K562 (cell line): Measurements from ENCODE around the gene OSBP2. TPM values are rescaled to one million over a fixed set of nuclear protein-coding genes. Genes with fewer than 3 reads are reported as not detected.

Source experiments
- ATAC-seq: fragments of 200-7000 bp; cut with Tn5 transposase; 3 replicates; pipeline ENCODE4 v1.9.1; 2020; ENCODE audit warnings: moderate library complexity
- BruUV-seq: library from RNA; stranded (reverse); fragments of 400-500 nt; replicated peaks from 2 replicates; lab custom pipeline; 2021; lab: Mats Ljungman, UMichigan
- CTCF ChIA-PET: fragments of 300-600 bp; formaldehyde crosslinking; extraction: SDS; loops from one replicate; lab custom pipeline; 2021; ENCODE audit warnings: low intra/inter-chr PET ratio; lab: Yijun Ruan, JAX
- POLR2A ChIA-PET: fragments of 300-600, 350-650 bp; sonication (Branson Sonifier 250); formaldehyde crosslinking; extraction: SDS; loops from one replicate; lab custom pipeline; 2021; ENCODE audit warnings: antibody characterized with exemption, inconsistent platforms; lab: Yijun Ruan, JAX
- DNase-seq, 4 experiments: peaks; one replicate each; pipeline versions ENCODE4 v3.0.0 to v3.0.0-alpha.2; 2011 to 2018; ENCODE audit warnings: low spot score in 3 of 4, mixed read lengths in 3 of 4; ENCODE audit errors: extremely low read depth in 1 of 4
- FAIRE-seq: peaks from 2 replicates; lab custom pipeline; 2011; peaks lifted over from hg19 to GRCh38; lab: Jason Lieb, UNC
- H2AFZ ChIP-seq: 2 replicates; pipeline ENCODE4 v1.6.0; 2011; ENCODE audit warnings: low read depth, low read length, control low read depth, inconsistent platforms
- H3K27ac ChIP-seq: fragments of 200-600 bp; 3 replicates; pipeline ENCODE4 v1.8.0; 2011; ENCODE audit warnings: low read depth, mild to moderate bottlenecking, control low read depth, inconsistent platforms, low read length, moderate library complexity, mixed read lengths; ENCODE audit errors: extremely low read depth
- H3K27me3 ChIP-seq, 2 experiments: fragments of 300-600 bp in 1 of 2; 2 replicates in 1 of 2; 3 replicates in 1 of 2; pipeline versions ENCODE4 v1.6.0 to v1.8.0; 2011; ENCODE audit warnings: inconsistent platforms in 2 of 2, low read length in 2 of 2, mild to moderate bottlenecking in 1 of 2, mixed read lengths in 1 of 2, moderate library complexity in 1 of 2; ENCODE audit not compliant: control insufficient read depth in 2 of 2, insufficient read depth in 2 of 2
- H3K36me3 ChIP-seq: fragments of 300-600 bp; 3 replicates; pipeline ENCODE4 v1.8.0; 2011; ENCODE audit warnings: mild to moderate bottlenecking, low read length, inconsistent platforms; ENCODE audit not compliant: control insufficient read depth, insufficient read depth
- H3K4me1 ChIP-seq, 2 experiments: fragments of 200-600 bp in 1 of 2; replicated peaks in 1 of 2; 2 replicates in 1 of 2; 3 replicates in 1 of 2; pipeline versions ENCODE4 v1.5.1 to v1.8.0; 2011; ENCODE audit warnings: inconsistent platforms in 2 of 2, low read length in 2 of 2, mild to moderate bottlenecking in 1 of 2, mixed read lengths in 1 of 2, moderate library complexity in 1 of 2; ENCODE audit not compliant: control insufficient read depth in 2 of 2, insufficient read depth in 2 of 2
- H3K4me2 ChIP-seq: 2 replicates; pipeline ENCODE4 v1.6.1; 2011; ENCODE audit warnings: low read length, control low read depth, inconsistent platforms, mixed read lengths; ENCODE audit not compliant: insufficient read depth
- H3K4me3 ChIP-seq: fragments of 200-600 bp; sonication (generic), shearing (Covaris generic); 2 replicates; pipeline ENCODE4 v1.5.1; 2016; ENCODE audit warnings: control low read depth, inconsistent platforms
- H3K79me2 ChIP-seq: fragments of 200-600 bp; 3 replicates; pipeline ENCODE4 v1.8.0; 2011; ENCODE audit warnings: low read length, inconsistent platforms; ENCODE audit not compliant: control insufficient read depth, insufficient read depth
- H3K9ac ChIP-seq, 2 experiments: 2 replicates each; pipeline versions ENCODE4 v1.6.0 to v1.6.1; 2011; ENCODE audit warnings: low read depth in 2 of 2, low read length in 2 of 2, control low read depth in 1 of 2, inconsistent platforms in 1 of 2, mild to moderate bottlenecking in 1 of 2, mixed read lengths in 1 of 2; ENCODE audit not compliant: insufficient read depth in 1 of 2
- H3K9me1 ChIP-seq: one replicate; pipeline ENCODE4 v1.6.0; 2011; ENCODE audit warnings: inconsistent platforms, mild to moderate bottlenecking, low read length, moderate library complexity; ENCODE audit not compliant: control insufficient read depth, insufficient read depth
- H3K9me3 ChIP-seq: replicated peaks from 2 replicates; pipeline ENCODE4 v1.5.1; 2011; ENCODE audit warnings: low read depth, low read length, inconsistent platforms; ENCODE audit not compliant: control insufficient read depth, insufficient read depth
- H4K20me1 ChIP-seq: replicated peaks from 2 replicates; pipeline ENCODE4 v1.6.1; 2011; ENCODE audit warnings: low read length, inconsistent platforms, mixed read lengths; ENCODE audit not compliant: control insufficient read depth, insufficient read depth
- CCNT2 ChIP-seq: IDR thresholded peaks from 2 replicates; pipeline ENCODE4 v1.6.1; 2011; ENCODE audit warnings: borderline replicate concordance, low read depth, mild to moderate bottlenecking, moderate library complexity, mixed read lengths, low read length; ENCODE audit not compliant: insufficient read length; ENCODE audit errors: extremely low read depth
- CHD4 ChIP-seq: fragments of 200-600 bp; sonication (generic); IDR thresholded peaks from 3 replicates; pipeline ENCODE4 v1.6.1; 2012; ENCODE audit warnings: low read depth, mild to moderate bottlenecking, mixed read lengths, low read length, inconsistent platforms; ENCODE audit not compliant: insufficient read depth, insufficient replicate concordance, poor library complexity, severe bottlenecking
- CREBBP ChIP-seq: IDR thresholded peaks from one replicate; pipeline ENCODE4 v1.6.1; 2012; ENCODE audit warnings: low read depth, mild to moderate bottlenecking, control low read depth, inconsistent platforms, low read length
- POLR3A ChIP-seq: IDR thresholded peaks from 2 replicates; pipeline ENCODE4 v1.6.1; 2011; ENCODE audit warnings: borderline replicate concordance, mild to moderate bottlenecking, moderate library complexity; ENCODE audit not compliant: insufficient read length, insufficient read depth; ENCODE audit errors: extremely low read depth
- PRPF4 ChIP-seq: fragments of 200-400 bp; formaldehyde crosslinking; IDR thresholded peaks from one replicate; pipeline ENCODE4 v1.6.1; 2017; ENCODE audit warnings: low read length, low read depth, mild to moderate bottlenecking; ENCODE audit not compliant: insufficient read depth, poor library complexity, severe bottlenecking
- ZC3H8 ChIP-seq: fragments of 450-650 bp; IDR thresholded peaks from 2 replicates; pipeline ENCODE4 v1.6.1; 2017
- ZNF384 ChIP-seq: IDR thresholded peaks from 2 replicates; pipeline ENCODE4 v1.6.1; 2012; ENCODE audit warnings: low read depth, low read length, improper control_type of control experiment
- WGBS: fragments of 100-300 bp; shearing (Covaris generic); methylation state at CpG from one replicate; pipeline ENCODE4 v1.1.6; 2016; ENCODE audit warnings: low coverage, mixed read lengths; ENCODE audit not compliant: insufficient coverage; ENCODE audit errors: missing lambda C conversion rate; 5-methylcytosine and 5-hydroxymethylcytosine counted together
- in situ Hi-C: fragments of 300-500 bp; cut with MboI; formaldehyde crosslinking; loops from 4 replicates; pipeline ENCODE4 v1.15.0; 2018; ENCODE audit warnings: inconsistent platforms, mixed read lengths
- intact Hi-C: fragments of 100-400 bp; cut with micrococcal nuclease; formaldehyde crosslinking; loops from 2 replicates; pipeline ENCODE4 v1.14.2; 2022
- polyA plus RNA-seq, 8 experiments: library from polyadenylated mRNA; depleted of rRNA in 4 of 8; stranded (reverse) in 5 of 8; unstranded in 3 of 8; fragments of >200 nt; fragmentation: Nextera tagmentation in 2 of 8; fragmentation: Illumina TruSeq in 1 of 8; extraction: Ambion mirVana in 2 of 8; extraction: Trizol in 1 of 8; gene quantifications; 2 replicates each; pipeline versions ENCODE4 v1.2.1 to v1.2.3, GENCODE V29; 2011 to 2014; ENCODE audit warnings: inconsistent platforms in 1 of 8, missing spikeins in 1 of 8
- total RNA-seq, 7 experiments: library from RNA; depleted of rRNA in 6 of 7; stranded (reverse); fragments of >200 nt in 6 of 7; fragmentation: Illumina TruSeq in 2 of 7; extraction: Trizol in 2 of 7; gene quantifications; 2 replicates each; pipeline versions ENCODE4 v1.2.1 to v1.2.3, GENCODE V29; 2011 to 2021; ENCODE audit warnings: low replicate concordance in 1 of 7
- TF ChIP-seq, protein P1 (sequence below), 2 experiments: IDR thresholded peaks; 2 replicates each; pipeline ENCODE4 v1.6.1; 2012; ENCODE audit warnings: improper control_type of control experiment in 2 of 2, low read depth in 2 of 2, low read length in 2 of 2, borderline replicate concordance in 1 of 2
- TF ChIP-seq, protein P2 (sequence below): conservative IDR thresholded peaks from 2 replicates; pipeline ENCODE4 v1.6.1; 2011; ENCODE audit warnings: low read depth, mild to moderate bottlenecking, low read length; ENCODE audit not compliant: control insufficient read depth
- TF ChIP-seq, protein P3 (sequence below): fragments of 450-650 bp; IDR thresholded peaks from 2 replicates; pipeline ENCODE4 v1.6.1; 2016

Gene OSBP2
- total and polyA plus RNA-seq, 9 of the 15 experiments (the other 6 are each of a cell fraction or from before 2014, with no cell fraction given), result 0.52 to 29.5 (median 21.6) TPM

DNA sequence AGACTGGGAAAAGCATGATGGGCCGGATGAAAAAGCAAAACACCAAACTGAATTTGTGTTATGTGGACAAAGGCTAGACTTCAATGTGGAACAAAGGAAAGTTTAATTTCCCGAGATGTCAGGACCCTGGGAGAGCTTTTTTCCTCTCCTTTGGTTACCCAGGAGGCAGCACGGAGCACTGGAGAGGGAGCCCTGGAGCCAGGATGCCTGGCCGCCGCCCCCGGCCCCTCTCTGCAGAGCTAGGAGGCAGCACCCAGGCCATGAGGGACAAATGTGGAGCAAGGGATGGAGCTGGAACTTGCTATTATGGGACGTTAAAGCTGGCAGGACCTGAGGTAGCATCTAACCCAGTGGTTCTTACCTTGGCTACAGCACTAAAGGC is 165.0 kb downstream of the OSBP2 start (continued):
- TF ChIP-seq, protein P1, sequence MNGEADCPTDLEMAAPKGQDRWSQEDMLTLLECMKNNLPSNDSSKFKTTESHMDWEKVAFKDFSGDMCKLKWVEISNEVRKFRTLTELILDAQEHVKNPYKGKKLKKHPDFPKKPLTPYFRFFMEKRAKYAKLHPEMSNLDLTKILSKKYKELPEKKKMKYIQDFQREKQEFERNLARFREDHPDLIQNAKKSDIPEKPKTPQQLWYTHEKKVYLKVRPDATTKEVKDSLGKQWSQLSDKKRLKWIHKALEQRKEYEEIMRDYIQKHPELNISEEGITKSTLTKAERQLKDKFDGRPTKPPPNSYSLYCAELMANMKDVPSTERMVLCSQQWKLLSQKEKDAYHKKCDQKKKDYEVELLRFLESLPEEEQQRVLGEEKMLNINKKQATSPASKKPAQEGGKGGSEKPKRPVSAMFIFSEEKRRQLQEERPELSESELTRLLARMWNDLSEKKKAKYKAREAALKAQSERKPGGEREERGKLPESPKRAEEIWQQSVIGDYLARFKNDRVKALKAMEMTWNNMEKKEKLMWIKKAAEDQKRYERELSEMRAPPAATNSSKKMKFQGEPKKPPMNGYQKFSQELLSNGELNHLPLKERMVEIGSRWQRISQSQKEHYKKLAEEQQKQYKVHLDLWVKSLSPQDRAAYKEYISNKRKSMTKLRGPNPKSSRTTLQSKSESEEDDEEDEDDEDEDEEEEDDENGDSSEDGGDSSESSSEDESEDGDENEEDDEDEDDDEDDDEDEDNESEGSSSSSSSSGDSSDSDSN (IDR thresholded peaks at IDR 0.05; ENCODE audit: borderline replicate concordance in 1 of 2, low read depth in 2 of 2, low read length in 2 of 2), result no peak
- TF ChIP-seq POLR3A (no peak), ZNF384 (no peak)

DNA sequence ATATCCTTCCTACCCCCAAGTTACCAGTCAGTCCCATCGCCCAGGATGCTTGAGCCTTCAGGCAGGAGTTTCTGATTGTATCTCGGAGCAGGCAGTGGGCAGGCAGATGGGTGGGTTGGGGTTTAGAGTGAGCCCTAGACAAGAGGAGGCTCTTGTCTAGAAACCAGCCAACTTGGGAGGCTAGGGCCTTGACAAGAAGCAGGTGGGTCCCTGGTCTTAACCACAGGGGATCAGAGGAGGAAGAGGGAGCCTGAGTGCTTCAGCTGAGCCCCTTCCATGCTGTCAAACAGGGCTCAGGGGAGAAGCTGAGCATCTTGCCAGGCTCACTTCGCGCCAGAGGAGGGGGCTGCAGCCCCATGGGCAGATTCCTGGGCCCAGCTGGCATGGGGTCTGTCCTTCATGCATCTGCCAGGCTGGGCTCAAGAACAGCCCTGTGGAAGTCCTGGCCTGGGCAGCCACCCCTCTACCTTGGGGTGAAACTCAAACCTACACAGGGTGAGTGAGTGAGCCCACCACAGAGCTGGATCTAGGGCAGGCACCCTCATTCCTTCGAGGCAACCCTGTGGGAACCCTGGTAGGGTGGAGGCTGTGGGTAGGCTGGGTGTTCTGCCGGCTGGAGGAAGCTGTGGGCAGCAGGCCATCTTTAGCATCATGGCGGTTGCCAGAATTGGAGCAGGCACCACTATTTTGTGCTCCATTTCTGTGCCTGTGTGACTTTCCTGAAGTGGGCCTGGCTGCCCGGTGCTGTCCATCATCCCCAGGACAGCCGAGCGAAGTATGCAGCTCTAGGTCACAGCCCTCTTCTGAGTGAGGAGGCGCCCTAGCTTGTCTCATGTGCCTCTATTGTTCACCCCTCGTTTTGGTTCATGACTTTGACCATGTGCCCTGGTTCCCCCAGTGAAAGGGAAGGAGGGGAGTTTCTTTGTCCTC is 165.8 kb downstream of the OSBP2 start:
- Histone ChIP-seq H3K36me3 (no peaks in the 10 kb centered on the region), H3K9me1 (no peaks in the 10 kb centered on the region), H3K27me3 (no peaks in the 10 kb centered on the region; a peak in 1 of 5 replicates), H2AFZ (no peak overlapping the region), H4K20me1 (no peaks in the 10 kb centered on the region), H3K9me3 (no peaks in the 10 kb centered on the region), H3K4me2 (no peak overlapping the region), H3K9ac (no peak overlapping the region)
- FAIRE-seq (no peak), DNase-seq (peak in 2 of 4 experiments; percentile 1 to 4)
- POLR2A ChIA-PET, result interaction anchor here (1.0 kb wide), 1 partner anchor 10 kb away, joined by 3 read pairs; no protein-coding TSS in a partner anchor
- in situ Hi-C loops, result no loop called here
- WGBS, result 5% methylated on average over 11 of the region's 12 CpGs
- no TSS peak for BruUV-seq
- CTCF ChIA-PET, result no interaction called here
- TF ChIP-seq PRPF4 (no peak), CCNT2 (no peak), CREBBP (no peak), CHD4 (no peak), ZC3H8 (no peak)
- TF ChIP-seq, protein P2, sequence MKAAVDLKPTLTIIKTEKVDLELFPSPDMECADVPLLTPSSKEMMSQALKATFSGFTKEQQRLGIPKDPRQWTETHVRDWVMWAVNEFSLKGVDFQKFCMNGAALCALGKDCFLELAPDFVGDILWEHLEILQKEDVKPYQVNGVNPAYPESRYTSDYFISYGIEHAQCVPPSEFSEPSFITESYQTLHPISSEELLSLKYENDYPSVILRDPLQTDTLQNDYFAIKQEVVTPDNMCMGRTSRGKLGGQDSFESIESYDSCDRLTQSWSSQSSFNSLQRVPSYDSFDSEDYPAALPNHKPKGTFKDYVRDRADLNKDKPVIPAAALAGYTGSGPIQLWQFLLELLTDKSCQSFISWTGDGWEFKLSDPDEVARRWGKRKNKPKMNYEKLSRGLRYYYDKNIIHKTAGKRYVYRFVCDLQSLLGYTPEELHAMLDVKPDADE, result no peak
- TF ChIP-seq, protein P3, sequence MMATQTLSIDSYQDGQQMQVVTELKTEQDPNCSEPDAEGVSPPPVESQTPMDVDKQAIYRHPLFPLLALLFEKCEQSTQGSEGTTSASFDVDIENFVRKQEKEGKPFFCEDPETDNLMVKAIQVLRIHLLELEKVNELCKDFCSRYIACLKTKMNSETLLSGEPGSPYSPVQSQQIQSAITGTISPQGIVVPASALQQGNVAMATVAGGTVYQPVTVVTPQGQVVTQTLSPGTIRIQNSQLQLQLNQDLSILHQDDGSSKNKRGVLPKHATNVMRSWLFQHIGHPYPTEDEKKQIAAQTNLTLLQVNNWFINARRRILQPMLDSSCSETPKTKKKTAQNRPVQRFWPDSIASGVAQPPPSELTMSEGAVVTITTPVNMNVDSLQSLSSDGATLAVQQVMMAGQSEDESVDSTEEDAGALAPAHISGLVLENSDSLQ, result peak; percentile 37; the same call in 1 of the 2 replicates
- TF ChIP-seq, protein P1 (IDR thresholded peaks at IDR 0.05; ENCODE audit: borderline replicate concordance in 1 of 2, low read depth in 2 of 2, low read length in 2 of 2), result no peak
- TF ChIP-seq, all 486 proteins: peak for 1
- H3K27ac ChIP-seq, result no peak overlapping the region
- no peak for ATAC-seq
- H3K79me2 ChIP-seq, result no peaks in the 10 kb centered on the region
- peaks cover 0 to 3% of the 10 kb centered on the region in 2 experiments; a peak in 2 of 5 replicates for H3K4me1 ChIP-seq
- intact Hi-C loops, result no loop called here
- H3K4me3 ChIP-seq, result no peak overlapping the region
